NCI-H1417 (cell line): ENCODE results near the gene APPBP2.
"Not testable (repeated sequence)": the region's sequence is repeated elsewhere in the genome, so short reads cannot be mapped to it uniquely, and the experiment has no call there.

ENCODE experiments used
- DNase-seq, 3 experiments: peaks; one replicate each; lab custom pipeline; 2025; lab: John Stamatoyannopoulos, UW

The APPBP2 gene

DNA sequence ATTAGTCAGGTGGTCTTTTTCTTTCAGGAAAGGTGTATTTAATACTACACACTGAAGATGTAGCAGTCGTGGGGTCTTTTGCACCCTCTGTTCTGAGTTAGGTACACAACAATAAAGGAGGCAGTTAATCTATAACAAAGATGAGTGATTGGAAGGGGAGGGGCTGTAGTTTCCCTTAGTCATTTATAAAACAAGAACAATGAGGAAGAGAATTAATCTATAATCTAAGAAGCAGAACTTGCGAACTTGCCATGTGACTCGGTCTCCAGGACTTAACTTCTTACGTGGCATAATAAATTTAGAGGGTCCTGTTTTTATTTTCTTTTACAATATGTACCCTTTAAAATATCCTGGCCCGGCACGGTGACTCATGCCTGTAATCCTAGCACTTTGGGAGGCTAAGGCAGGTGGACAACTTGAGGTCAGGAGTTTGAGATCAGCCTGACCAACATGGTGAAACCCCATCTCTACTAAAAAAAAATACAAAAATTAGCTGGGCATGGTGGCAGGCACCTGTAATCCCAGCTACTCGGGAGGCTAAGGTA, 8.6 kb upstream of the APPBP2 start:
- no peak for DNase-seq

DNA sequence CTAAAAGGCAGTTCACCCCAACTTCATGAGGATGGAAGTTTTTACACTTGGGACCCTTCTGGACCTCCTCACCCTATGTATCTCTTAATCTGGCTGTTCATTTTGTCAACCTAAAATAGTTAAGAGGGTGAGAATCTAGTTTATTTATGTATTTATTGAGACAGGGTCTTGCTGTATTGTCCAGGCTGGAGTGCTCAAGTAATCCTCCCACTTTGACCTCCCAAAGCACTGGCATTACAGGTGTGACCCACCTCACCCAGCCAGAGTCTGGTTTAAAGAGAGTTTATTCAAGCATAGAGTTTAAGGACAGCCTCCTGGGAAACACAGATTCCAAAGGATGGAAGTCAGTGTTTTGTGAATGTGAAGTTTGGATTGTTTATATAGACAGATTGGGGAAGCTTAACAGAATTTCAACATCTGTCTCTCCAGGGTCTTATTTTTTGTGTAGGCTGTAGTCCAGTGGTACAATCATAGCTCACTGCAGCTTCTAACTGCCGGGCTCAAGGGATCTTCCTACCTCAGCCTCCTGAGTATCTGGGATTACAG, 8.0 kb upstream of the APPBP2 start:
- no peak for DNase-seq

DNA sequence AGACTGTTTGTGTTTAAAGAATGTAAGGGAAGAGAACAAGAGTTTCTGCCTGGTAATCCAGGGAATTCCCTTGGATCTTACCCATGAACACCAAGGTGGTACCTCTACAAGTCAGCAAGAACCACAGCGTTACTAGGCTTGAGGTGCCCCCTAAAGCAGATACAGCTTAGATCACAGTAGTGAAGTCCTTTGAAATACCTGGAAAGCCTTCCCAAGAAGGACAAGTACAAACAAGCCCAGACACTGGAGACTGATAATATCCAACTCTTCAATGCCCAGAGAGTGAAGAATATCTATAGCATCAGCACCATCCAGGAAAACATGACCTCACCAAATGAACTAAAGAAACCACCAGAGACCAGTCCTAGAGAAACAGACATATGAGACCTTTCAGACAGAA, 3.8 kb upstream of the APPBP2 start:
- no peak for DNase-seq

DNA sequence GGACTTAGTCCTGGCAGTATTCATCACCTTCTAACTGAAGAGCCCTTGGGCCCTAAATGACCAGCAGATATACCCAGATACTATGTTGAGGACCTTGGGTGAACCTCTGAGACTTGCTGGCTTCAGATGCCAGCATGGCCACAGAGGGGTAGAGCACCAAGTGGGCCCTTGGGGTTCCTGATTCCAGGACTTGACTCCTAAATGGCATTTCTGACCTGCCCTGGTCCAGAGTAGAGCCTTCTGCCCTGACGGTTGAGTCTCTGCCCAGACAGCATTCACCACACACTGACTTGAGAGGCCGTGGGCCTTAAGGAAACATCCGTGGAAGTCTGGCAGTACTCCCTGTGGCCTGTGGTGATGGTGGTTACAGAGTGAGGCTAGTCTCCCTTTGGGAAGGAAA, 2.8 kb upstream of the APPBP2 start:
- no peak for DNase-seq

DNA sequence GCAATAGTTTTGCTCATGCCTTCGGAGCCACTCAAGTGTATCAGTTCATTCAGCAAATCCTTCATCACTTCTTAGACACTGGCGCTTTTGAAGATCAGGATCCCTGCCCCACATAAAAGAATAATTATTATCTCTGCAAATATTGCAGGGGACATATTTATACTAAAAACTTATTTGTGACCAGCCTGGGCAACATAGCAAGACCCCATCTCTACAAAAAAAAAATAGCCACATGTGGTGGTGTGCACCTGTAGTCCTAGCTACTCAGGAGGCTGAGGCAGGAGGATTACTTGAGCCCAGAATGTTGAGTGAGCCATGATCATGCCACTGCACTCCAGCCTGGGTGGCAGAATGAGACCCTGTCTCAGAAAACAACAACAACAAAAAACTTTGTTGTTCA, 1.7 kb upstream of the APPBP2 start:
- no peak for DNase-seq

DNA sequence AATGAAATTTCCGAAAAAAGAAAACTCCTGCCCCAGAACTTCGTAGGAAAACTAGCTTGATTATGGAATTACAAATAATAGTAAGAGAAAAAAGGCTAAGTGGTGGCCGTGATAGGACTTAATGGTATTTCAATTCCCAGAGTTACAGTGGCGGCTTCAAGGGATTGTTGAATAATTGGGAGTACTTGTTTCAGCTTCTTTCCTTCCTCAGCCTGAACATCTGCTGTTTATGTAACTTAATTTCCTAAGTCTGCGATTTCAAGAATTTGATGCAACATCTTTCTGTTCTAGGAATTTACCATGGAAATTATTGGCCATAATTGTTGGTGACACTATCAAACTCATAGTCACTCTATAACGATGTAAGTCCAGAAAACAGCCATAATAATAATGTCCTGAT, 684 bp upstream of the APPBP2 start:
- DNase-seq = peak in 1 of 3 experiments; percentile 54

DNA sequence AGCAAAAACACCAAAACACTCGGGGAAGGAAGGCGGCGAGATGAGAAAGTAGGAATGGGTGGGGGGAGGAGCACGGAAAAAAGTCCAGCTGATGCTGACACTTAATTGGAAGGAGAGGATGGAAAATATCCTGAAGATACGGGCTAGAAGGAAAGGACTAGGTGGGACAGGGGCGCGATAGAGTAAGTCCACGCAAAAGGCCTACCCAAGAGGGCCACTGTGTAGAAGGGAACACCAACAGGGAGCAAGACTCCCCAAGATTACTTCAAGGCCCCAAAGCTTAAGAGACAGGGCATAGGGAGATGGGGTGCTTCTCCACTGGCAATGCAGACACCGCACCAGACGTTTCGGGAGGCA, 736 bp downstream of the APPBP2 start:
- no peak for DNase-seq

DNA sequence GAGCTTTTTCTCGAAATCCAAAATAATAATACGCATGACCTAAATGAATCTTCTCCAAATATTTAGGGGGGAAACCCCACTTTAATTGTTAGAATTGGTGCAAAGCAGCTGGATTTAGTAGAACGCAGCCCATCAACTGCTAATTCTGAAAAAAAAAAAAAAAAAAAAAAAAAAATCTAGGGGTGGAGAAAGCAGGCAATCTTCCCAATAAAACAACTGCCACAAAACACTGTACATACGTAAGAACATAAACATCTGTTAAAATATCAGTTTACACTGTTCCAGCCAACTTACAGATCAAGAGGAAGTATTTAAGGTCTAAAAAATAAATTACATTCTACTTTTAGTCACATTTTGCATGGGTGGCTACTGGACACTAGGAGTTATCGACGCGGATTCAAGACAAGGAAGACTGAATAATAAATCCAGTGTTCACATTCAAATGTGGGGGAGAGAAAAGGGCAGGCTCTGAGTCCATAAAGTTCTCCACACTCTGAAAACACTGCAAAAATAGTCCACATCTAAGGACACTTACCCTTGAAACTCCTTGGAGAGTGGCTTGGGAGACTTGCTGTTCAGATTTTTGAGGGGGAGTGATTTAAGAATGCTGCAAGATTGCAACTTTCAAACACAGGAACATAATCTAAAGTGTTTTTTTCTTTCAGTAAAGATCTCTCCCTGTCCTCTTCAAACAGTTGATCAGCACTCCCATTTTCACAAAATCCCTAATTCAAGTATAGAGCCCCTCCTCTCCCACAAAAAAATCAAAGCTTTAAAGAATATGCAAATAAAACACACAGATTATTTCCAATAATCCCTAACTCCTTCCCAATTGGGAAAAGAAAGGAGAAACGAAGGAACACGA, 1.3 kb downstream of the APPBP2 start:
- peak in 2 of 3 experiments; percentile 18 to 34 for DNase-seq

DNA sequence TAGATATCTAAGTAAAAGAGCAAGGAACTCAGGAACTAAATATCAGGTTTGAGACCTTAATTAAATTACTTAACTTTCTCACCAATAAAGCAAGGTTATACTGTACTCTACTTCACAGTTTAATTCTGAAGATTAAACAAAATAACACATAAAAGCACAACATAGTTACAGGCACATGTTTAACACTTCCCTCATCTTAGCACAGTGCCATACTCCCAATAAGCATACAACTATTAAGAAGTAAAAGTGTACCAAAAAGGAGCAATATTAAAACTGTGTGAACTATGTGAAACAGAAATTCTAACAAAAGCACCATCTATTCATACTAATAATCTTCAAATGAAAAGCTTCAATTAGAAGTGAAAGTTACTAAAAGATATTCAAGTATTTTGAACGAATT, 2.2 kb downstream of the APPBP2 start:
- DNase-seq = no peak

DNA sequence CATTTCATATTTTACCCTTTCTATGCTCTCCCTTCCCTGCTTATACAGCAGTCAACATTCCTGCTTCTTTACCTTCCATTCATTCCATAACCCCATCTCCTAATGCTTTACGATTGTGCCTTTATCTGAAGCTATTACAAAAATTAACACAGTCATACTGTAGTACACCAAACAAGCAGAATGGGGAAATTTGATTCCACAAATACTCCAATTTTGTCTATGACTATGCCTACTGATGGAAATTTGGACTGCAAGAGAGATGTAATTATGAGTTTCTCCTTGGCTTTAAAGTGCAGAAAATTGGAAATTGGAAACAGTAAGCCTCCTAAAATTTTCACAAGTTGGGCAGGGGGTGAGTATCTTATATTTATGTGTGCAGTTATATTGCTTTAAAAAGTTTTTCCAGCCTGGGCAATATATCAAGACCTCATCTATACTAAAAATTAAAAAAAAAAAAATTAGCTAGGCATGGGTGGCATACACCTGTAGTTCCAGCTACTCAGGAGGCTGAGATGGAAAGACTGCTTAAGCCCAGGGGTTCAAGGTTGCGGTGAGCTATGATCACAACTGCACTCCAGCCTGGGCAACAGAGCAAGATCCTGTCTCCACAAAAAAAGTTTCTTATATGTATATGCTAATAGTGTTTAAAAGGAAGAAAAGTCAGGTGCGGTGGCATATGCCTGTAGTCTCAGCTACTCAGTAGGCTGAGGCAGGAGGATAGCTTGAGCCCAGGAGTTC, 3.0 kb downstream of the APPBP2 start:
- DNase-seq = no peak

DNA sequence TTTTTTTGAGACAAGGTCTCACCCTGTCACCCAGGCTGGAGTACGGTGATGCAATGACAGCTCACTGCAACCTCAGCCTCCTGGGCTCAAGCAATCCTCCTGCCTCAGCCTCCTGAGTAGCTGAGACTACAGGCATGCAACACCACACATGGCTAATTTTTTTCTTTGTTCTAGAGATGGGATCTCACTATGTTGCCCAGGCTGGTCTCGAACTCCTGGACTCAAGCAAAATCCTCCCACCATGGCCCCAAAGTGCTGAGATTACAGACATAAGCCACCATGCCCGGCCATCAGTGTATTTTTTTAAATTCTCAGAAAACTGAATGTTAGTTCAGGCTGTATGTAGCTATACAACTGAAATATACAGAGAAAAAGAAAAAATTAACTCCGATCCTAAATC, 6.2 kb downstream of the APPBP2 start:
- no peak for DNase-seq

DNA sequence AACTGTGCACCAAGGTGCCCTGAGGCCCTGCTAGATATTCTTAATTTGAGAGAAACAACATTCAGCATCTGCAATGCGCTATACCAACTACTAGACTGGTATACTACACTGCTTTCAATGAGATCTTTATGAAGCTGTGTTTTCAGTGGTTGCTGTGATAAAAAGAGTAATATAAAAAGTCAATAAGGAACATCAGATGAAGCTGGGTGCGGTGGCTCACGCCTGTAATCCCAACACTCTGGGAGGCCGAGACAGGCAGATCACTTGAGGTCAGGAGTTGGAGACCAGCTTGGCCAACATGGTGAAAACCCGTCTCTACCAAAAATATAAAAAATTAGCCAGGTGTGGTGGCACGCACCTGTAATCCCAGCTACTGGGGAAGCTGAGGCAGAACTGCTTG, 10.4 kb downstream of the APPBP2 start:
- DNase-seq = not testable (repeated sequence)

DNA sequence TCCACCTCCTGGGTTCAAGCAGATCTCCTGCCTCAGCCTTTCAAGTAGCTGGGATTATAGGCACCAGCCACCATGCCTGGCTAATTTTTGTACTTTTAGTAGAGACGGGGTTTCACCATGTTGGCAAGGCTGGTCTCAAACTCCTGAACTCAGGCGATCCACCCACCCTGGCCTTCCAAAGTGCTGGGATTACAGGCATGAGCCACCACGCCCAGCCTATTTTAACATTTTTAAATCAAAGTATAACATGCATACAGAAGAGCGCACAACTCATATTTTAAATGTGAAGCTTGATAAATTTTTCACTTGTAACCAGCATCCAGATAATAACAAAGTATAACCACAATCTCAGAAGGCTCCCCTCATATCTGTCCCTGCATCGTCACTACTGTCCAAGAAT, 10.8 kb downstream of the APPBP2 start:
- not testable (repeated sequence) for DNase-seq

DNA sequence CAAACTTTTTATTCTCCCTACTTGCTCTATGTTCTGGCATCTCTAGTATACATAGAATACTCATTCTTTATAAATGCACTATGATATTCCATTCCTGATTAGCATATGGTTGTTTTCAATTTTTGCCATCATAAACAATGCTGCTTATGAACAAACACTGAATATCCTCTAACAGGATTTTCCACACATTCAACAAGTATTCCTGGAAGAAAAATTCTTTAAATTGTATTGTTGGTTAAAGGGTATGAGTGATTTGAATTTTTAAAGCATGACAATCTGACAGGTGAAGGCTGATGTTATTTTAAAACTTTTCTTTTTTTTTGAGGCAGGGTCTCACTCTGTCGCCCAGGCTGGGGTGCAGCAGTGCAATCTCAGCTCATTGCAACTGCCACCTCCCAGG, 11.5 kb downstream of the APPBP2 start:
- no peak for DNase-seq

DNA sequence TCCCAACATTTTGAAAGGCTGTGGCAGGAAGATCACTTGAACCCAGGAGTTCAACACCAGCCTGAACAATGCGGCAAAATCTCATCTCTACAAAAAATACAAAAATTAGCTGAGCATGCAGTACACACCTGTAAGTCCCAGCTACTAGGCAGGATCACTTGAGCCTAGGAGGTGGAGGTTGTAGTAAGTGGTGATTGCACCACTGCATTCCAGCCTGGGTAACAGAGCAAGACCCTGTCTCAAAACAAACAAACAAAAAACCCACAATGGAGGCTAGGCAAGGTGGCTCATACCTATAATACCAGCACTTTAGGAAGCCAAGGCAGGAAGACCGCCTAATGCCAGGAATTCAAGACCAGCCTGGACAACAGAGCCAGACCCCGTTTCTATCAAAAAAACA, 12.0 kb downstream of the APPBP2 start:
- DNase-seq = no peak

DNA sequence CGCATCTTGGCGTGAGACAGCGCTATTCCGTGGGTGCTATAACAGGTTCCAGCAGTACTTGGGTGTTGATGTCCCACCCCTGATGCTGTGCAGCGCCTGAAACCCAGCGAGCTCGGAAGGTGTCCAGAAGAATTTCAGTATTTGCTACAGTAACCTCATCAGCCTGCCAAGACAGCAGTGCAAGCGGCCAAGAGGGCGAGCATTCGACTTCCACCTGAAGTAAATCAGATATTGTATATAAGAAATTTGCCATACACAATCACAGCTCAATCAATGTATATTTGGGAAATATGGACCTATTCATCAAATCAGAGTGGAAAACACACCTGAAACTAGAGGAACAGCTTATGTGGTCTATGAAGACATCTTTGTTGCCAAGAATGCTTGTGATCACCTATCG, 13.0 kb downstream of the APPBP2 start:
- DNase-seq = no peak

DNA sequence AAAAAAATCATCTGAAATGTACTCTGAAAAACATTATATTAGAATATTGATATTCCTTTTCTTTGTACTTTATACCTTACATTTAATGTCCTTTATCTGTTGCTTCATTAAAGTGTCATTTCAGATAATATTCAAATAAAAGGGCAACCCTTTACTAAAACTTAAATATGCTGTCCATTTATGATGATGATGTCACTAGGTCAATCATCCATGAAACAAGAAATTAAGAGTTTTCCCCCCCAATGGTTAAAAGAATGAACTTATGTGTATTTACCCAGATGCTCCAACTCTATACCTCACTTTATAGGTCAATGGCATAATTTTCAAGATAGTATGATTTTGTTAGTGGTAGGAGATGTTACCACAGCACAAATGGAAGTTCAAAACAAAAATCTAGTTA, 15.3 kb downstream of the APPBP2 start:
- DNase-seq = no peak

DNA sequence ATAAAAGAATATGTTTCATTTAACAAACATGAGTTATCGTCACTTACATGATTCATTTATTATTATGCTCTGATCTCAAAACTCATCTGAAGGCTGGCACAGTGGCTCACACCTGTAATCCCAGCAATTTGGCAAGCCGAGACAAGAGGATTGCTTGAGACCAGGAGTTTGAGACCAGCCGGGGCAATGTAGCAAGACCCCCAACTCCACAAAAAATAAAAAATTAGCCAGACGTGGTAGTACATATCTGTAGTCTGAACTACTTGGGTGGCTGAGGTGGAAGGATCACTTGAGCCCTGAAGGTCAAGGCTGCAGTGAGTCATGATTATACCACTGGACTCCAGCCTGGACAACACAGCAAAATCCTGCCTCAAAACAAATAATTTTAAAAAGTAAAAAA, 16.0 kb downstream of the APPBP2 start:
- DNase-seq = no peak

DNA sequence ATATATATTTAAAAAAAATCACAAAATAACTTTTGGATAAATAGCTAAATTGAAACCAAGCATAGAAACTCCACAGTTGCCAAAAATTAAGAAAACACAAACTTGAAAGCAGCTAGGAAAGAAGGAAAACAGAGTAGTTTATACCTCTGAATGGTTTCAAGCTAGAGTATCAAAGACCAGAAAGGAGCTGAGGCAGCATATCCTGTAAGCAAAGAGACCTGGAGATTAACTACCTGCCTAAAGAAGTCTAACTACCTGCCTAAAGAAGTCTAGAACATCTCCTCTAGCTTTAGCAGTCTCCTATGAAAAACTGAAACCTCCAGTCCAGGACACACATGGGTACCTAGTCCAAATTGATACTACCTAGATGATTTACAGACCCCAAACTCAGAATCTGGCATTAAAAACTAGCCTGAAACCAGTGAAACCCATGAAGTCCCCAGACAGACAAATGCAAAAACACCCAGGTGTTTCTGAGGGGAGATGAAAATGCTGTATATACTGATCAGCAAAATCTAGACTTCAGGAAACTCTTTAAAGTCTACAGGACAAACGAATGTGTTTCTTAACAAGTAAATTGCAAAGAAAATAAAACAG, 17.6 kb downstream of the APPBP2 start:
- no peak for DNase-seq

DNA sequence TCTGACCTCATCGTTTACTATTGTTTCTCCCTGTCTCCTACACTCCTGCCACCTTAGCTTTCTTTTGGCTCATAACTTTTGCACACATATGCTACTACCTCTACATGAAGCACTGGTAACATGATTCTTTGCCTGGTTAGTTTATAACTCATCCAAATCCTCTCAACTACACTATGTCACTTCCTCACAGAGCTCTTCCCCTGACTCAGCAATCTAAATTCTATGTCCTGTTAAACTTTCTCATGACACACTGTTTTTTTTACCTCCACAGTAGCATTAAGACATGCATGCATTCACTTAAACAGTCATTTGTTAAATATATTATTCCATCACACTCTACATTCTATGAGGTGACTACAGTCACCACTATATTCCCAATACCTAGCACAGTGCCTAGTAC, 19.7 kb downstream of the APPBP2 start:
- no peak for DNase-seq

DNA sequence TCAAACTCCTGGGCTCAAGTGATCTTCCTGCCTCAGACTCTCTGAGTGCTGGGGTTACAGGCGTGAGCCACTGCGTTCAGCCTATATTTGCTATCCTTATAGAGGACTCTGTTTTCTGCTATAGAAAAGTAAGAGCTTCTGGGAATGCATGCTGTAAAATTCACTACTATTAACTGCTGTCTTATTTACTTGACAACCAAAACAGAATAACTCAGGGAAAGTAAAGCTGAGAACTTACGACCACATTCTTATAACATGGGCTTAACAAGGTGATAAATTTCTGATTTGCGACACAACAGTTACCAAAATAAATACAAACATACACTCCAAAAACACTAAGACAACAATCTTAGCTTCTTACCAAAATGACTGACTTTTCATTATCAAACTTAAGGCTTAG, 23.9 kb downstream of the APPBP2 start:
- DNase-seq = no peak

DNA sequence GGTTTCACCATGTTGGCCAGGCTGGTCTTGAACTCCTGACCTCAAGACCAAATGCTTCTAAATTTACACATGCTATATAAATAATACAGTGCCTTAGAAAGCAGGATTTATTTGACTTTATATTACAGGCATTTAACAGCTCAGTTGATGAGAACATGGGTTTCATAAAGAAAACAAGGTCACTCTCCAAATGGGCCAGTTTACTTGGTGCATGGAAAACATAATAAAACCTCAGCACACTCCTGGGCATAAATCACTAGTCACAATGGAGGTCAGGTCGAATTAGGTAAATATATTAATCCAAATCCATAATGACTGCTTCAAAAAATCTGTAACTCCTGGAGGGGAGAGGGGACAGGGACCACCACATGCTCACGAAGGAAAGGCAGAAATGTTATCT, 24.5 kb downstream of the APPBP2 start:
- DNase-seq = peak in 1 of 3 experiments; percentile 11

DNA sequence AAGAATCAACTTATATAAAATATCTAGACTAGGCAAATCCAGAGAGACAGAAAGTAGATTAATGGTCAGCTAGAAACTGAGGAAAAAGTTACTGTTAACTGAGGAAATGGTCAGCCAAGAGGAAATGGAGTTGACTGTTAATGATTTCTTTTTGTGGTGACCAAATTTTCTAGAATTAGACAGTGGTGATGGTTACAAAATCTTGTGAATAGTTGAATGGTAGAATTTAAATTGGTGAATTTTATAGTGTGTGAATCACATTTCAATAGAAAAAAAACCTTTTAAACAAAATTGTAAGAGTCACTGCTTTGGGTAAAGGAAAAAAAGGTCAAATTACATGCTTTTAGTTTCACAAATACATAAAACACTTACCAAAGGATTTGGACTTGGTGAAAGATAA, 30.0 kb downstream of the APPBP2 start:
- no peak for DNase-seq
